Thyroid gland (tissue), 4 donors: ENCODE results near the gene DOCK10.

ENCODE experiments used
- CTCF ChIP-seq, 6 experiments: fragments of 200-600 bp in 3 of 6; fragments of 450-650 bp in 3 of 6; sonication (generic) in 3 of 6; IDR thresholded peaks; one replicate each; pipeline ENCODE4 v1.5.1; 2016 to 2019; ENCODE audit warnings: antibody characterized with exemption in 6 of 6, mild to moderate bottlenecking in 2 of 6, inconsistent platforms in 1 of 6, moderate library complexity in 1 of 6
- POLR2A ChIP-seq, 2 donors: fragments of 450-650 bp; IDR thresholded peaks; one replicate each; pipeline ENCODE4 v1.6.1; 2017; ENCODE audit warnings: antibody characterized with exemption in 2 of 2, mild to moderate bottlenecking in 2 of 2, moderate library complexity in 1 of 2

GRCh38 chr2:224971214-224971613 is 71.1 kb downstream of the DOCK10 start:
- no peak for TF ChIP-seq POLR2A (IDR thresholded peaks at IDR 0.05)
- no peak for TF ChIP-seq CTCF (IDR thresholded peaks at IDR 0.05)
